Germinal center (tissue), 1 donor: Measurements from ENCODE around the gene SRSF2.
"Not testable (repeated sequence)": the region's sequence is repeated elsewhere in the genome, so short reads cannot be mapped to it uniquely, and the experiment has no call there.

Source experiments
- DNase-seq: peaks from one replicate; pipeline ENCODE4 v3.0.0; 2012; ENCODE audit warnings: mixed read lengths, low spot score

The SRSF2 gene

GRCh38 chr17:76720941-76721340 lies 16.2 kb downstream of the SRSF2 start:
- DNase-seq = no peak

- no peak for DNase-seq
Measured at GRCh38 chr17:76720211-76720610, 16.9 kb downstream of the SRSF2 start.

DNA sequence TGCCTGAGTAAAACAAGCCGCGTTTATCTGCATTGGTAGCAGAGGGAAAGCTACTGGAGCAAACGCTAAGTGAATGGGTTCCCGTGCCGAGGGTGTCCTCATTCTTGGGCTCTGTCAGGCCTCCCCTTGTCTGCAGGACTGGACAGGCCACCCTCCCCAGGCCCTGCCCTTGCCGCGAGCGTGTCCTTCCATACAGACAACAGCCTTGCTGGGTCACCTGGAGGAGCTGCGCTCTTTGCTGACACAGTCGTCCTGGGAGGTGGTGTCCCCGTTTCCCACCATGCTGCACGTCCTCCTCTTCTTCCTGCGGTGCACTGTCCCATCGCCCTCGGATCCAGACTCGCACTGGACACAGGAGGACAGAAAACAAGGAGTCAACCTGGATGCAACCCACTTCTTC lies 18.6 kb downstream of the SRSF2 start:
- no peak for DNase-seq

GRCh38 chr17:76716839-76717215 lies 20.3 kb downstream of the SRSF2 start:
- DNase-seq = no peak

DNA sequence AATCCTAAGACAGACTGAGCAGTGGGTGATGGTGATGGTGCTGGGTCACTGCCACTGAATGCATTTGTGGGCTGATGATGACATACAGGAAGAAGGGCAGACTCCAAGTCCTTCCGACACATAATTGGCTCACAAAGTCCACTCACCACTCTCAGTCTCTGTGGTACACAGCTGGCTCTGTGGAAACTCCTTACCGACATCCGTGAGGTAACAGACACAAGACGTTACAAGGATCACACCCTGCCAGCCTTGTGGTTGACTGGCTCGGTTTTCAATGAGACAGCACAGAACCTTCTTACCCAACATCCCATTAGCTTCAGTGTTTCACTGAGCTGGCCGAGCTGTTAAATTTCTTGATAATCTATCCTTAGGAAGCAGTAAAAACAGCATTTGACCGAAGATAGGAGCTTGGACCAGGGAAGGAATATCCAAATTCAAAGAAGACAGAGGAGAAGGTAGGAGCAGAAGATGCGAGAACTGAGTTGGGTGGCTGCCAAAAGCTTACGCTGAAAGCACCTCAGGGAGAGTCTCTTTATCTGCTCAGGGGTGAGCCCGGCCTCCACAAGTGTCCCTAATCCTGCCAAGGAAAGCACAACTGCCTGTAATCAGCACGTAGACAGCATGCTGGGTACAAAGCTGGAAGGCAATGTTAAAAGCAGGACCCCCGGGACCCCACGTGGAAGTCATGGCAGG lies 20.8 kb downstream of the SRSF2 start:
- no peak for DNase-seq

DNA sequence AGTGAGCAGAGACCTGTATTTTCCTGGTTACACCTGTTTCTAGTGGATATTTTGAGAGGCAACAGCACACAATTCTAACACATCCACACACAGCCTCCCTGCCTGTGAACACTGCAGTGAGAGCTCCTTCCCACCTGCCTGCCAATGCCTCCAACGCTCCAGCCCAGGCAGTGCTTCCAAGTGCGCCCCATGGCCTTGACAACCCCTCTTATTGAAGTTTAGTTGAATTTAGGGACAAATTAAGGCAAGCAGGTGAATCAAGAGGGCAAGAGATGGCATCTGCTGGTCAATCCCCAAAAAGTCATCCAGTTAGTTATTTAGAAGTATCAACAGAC lies 21.7 kb downstream of the SRSF2 start:
- no peak for DNase-seq

DNA sequence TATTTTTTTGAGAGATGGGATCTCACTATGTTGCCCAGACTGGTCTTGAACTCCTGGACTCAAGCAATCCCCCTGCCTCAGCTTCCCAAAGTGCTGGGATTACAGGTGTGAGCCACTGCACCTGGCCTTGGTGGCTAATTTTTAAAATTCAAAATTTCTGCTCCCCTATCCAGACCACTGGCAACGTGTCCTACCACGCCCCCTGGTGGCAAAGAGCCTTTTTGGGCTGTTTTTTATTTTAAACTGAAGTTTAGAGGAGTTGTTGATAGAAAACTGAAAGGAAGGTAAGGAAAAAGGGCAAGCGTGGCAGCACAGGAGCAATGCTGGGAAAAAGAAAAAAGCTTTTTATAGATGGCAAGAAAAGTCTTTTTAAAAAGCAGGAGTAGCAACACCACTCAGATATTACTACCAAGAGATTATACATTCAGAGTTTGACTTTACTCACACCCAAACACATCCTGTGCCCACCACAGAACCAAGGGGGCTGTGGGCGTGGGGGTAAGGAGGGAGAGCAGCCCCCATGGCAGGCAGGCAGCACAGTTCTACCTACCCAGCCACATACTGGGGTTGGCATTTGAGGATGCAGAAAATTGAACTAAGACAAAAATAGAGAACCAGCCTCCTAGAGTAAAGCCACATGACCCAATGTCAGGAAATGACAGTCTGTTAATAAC lies 22.2 kb downstream of the SRSF2 start:
- peak; percentile 60 for DNase-seq

DNA sequence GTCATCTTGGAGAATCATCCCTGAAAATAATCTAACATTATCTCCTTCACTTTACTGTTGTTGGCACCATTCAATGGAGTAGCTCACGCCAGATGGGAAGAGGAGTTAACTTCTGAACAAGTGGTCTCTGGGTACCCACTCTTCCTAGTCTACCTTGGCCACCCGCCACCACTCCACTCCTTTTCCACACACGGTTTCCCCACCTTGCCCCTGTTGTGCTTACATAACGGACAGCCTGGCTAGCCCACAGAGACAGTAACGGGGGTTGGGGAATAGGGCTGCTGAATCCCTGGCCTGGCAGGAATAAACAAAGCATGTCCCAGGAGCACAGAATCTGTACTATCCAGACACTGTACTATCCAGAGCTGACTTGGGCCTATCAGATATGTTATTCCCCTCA lies 22.8 kb downstream of the SRSF2 start:
- DNase-seq = no peak

DNA sequence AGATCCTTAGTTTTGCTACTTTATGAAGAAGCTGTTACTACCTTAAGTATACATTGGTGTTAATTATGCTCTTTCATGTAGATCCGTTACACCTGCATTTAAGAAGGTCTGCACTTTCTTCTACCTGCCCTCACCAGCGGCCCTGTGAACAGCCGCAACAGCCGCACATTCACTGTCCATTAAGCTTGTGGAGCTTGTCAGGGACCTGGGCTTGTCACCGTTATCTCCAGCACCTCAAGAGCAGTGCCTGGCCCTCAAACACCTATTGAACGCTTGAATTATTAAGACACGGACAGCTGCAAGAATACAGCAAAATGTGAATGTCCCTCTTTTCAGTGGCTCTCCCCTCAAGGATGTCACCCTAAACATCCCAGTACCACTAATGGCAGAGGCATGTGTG lies 23.4 kb downstream of the SRSF2 start:
- no peak for DNase-seq

GRCh38 chr17:76712321-76712720 lies 24.8 kb downstream of the SRSF2 start:
- DNase-seq = not testable (repeated sequence)

- peak; percentile 77 for DNase-seq
Measured at GRCh38 chr17:76710863-76711611, 26.1 kb downstream of the SRSF2 start, which contains the start of gene MXRA7. TSS of gene MXRA7 (minus strand) at chr17:76710965. CDS start at chr17:76710946, 19 bp downstream.

DNA sequence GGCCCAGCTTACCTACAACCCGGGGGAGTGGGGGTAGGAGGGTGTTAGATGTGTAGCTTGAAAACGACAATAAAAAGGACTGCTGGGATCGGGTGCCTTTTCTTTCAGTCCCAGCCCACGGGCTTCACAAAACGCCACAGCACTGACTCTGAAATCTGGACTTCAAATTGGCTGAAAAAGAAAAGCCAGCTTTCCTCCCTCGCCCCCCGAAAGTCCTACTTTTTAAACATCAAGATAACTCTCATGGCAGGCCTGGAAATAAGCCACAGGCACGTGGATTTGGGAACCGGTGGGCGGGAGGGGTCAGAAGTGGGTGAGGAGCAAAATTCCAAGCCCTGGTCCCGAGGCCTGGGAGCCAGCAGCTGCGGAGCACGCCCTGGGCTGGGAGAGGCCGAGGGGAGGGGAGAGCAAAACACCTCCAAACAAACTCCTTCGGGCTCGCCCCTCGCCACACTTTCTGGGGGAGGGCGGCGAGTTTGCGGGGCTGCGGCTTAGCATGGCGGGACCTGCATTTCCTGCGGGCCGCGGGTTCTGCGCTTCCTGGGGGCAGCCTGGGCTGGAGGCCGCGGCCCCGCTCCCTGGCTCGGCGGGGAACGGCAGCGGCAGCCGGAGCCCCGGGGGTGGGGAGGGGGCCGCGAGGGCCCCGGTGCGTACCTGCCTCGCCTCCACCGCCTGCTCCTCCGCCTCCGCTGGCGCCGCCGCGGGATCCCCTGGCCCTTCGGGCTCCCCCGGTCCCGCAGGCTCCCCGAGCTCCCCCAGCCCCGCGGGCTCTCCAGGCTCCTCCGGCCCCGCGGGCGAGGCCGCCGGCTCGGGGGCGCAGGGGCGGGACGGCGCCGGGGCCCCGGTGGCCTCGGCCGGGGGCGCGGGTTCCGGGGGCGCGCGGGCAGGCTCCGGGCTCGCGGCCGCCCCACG lies 26.9 kb downstream of the SRSF2 start:
- not testable (repeated sequence) for DNase-seq

GRCh38 chr17:76709077-76709950 lies 27.8 kb downstream of the SRSF2 start:
- no peak for DNase-seq

DNA sequence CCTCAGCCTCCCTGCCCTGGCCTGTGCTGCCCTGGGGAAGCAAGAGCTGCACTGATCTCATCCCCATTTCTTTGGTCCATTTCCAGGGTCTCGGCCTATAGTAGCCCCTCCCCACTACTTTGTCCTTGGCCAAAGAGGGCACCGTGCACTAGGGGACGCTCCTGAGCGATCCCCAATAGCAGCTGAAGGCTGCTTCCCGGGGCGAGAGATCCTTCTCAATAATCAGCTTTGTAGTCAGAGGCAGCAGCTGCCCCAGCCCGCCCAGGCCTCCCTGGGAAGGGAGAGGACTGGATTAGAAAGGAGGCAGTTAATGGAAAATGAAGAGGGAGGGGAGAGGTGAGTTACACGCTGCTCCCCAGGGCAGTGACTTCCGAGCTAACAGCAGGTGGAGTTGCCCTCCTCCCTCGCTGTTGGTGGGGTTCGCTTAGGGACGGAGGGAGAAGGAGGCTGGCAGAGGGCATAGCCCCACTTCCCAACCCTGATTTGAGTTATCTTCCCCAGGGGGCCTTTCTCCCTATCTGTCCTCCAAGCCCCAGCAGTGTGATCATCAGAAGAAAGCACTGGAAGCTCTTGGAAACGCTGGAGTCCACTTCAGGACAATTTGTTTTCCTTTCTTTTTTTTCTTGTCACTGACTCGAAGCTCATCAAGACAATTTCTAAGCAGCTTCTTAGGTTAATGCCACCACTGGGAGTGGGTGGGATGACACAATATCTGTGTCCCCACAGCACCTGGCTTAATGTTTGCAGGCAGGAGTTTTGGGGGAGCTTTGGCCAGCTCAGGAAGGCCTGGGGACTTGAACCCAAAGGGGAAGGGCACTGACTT lies 28.9 kb downstream of the SRSF2 start:
- no peak for DNase-seq

DNA sequence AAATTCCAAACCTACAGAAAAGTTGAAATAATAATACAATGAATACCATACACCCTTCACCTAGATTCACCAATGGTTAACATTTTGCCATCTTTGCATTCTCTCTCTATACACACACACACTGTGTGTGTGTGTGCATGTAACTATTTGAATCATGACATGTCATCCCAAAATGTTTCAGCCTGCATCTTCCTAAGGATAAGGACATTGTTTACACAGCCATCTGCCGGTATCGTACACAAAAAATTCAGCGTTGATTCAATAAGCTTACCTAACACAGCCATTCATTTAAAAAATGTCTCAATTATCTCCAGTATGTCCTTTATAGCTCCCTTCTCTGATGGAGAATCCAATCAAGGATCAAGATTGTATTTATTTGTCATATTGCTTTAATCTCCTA lies 30.3 kb downstream of the SRSF2 start:
- DNase-seq = no peak

DNA sequence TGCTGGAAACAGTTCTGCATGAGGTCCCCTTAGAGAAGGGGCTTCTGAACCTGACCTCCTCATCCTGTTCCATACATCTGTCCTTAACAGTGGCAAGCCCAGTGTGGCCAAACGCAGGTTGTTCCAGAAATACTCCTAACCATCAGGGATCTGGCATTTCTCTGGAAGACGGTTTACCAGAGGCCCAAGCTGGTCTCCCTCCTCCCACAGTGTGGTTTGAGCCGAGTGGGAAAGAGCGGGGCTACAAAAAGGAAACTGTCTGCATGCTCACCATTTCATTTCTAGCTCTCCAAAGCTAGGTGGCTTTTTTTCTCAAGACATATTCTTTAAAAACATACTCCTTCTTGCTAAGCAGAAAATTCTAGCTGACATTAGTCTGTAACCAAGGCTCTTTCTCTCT lies 32.3 kb downstream of the SRSF2 start:
- no peak for DNase-seq

- no peak for DNase-seq
Measured at GRCh38 chr17:76702941-76703637, 34.0 kb downstream of the SRSF2 start.

DNA sequence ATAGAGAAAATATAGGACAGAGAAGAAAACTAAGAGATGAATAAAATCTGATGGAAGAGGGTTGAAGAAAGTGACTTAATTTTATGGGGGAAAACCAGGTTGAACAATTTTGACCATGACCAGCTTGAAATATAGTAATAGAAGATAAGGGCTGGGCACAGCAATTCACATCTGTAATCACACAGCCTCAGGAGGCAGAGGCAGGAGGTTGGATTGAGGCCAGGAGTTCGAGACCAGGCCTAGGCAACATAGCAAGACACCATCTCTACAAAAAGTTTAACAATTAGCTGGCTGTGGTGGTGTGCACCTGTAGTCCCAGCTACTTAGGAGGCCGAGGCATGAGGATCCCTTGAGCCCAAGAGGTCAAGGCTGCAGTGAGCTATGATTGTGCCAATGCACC lies 35.1 kb downstream of the SRSF2 start:
- DNase-seq = no peak

- DNase-seq = no peak
Measured at GRCh38 chr17:76701471-76701967, 35.6 kb downstream of the SRSF2 start.
